GM19099 (cell line): ENCODE results near the gene DCD.

Experiments
- POLR2A ChIP-seq: IDR thresholded peaks from 3 replicates; pipeline ENCODE4 v1.6.1; 2011; ENCODE audit warnings: low read depth; ENCODE audit not compliant: insufficient read length; ENCODE audit errors: extremely low read depth

DCD gene

DNA sequence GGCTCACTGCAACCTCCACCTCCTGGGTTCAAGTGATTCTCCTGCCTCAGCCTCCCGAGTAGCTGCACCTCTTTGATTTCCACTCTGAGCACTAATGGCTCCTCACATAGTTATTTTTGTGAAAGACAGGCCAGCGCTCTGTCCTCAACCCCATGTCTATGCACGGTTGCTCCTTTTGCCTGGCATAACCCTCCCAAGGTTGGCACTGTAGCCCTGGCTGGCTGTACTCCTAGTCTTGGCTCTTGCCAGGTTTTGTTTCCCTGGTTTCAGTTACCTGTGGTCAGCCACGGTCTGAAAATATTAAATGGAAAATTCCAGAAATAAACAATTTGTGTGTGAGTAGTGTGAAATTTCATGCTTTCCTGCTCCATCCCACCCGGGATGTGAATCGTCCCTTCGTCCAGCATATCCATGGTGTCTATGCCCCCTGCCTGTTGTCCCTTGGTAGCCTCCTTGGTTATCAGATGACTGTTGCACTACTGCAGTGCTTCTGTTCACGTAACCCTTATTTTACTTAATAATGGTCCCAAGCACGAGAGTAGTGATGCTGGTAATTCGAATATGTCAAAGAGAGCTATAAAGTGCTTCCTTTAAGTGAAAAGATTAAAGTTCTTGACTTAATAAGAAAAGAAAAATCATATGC, 12.3 kb upstream of the DCD start:
- TF ChIP-seq POLR2A = no peak

DNA sequence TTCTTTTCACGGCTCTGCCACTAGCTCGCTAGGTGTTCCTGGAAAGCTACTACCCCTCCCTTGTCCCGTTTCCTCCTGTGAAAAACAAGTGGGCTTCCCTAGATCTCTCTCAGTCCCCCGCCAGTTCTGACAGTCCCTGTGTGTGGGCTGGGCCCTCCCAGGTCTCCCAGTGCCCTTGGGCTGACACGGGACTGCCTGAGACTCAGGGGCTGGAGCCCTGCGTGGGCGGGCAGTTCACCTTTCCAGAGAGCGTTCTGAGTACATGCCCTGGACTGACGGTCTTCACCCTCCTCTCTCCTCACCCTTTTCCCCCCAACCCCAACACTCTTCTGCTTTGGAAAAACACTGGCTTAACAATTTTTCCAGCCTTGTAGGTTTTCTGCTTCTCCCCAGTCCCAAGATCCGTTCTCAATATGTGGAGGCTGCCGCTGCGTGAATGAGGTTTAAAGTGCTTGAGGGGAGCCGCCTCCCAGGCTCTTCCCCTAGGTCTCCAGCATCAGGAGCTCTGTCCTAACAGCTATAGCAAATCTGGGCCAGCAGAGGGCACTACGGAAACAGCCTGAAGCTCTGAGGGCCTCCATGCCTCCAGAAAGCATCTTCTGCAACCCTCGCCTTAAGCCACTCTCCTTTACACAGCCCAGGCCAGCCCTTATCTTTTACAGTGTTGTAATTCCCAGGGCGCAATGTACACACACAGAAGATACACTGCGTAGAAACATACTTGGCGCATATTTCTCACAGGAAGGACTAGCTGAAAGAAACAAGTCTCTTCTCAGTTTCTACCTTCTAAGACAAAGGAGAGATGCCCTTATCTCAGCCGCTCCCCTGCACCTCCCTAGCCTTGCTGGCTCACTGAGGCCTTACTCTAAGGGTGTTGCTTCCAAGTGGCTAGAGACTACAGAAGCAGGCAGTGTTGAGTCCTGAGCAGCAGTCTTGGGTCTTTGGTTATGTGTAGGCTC, 10.4 kb upstream of the DCD start:
- no peak for TF ChIP-seq POLR2A

DNA sequence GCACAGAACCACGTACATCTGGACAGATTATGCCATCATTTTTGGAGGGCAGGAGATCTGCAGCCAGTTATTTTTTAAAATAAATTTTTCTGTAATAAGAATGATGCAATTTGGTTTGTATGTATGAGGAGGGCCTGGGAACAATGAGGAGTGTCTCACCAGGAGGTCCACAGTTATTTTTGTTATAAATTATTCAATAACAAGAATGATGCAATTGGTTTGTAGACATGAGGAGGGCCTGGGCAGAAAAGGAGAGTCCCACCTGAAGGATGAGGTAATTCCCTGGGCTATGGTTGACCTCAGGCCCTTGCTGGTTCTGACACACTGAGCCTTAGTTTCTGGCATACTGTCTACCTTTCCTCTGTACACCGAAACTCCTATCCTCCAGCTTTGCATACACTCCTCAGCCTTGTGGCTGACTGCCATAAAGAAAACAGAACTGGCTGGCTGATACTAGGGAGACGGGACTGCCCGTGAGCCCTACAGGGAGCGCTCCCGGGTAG, 9.0 kb upstream of the DCD start:
- TF ChIP-seq POLR2A = no peak

DNA sequence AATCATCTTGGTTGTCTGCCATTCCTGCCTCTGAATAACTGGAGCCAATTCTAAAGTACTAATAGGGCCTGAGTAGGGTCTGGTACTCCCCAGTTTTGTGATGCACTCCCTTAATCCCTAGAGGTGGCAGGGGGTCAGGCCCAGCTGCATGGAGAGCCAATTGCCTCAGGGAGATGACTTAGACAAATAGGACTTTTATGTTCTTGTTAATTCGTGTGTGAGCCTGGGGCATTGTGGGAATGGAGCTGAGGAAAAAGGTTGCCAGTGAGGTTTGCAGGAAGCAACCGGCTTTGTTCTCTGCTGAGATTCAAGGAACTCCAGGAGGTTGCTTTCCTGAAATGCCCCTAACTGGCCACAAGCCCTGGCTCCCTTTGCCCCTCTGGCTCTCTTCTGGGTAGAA, 6.8 kb upstream of the DCD start:
- TF ChIP-seq POLR2A = no peak

DNA sequence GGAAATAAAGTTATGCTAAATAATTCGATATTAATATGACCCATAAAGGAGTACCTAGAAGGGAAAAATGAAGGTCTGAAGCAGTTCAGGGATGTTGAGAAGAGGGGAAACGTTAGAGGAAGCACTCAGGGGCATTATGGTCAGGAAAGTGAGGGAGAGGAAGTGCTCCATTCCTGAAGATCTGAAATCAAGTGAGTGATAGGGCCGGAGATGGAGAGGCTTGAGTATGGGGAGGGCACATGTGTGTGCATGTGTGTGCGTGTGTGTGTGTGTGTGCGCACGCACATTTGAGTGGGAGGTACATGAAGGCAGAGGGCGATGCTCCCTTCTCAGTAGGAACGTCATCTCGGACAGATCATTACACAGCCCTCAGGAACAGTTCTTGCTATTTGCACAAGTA, 4.9 kb upstream of the DCD start:
- TF ChIP-seq POLR2A = no peak

DNA sequence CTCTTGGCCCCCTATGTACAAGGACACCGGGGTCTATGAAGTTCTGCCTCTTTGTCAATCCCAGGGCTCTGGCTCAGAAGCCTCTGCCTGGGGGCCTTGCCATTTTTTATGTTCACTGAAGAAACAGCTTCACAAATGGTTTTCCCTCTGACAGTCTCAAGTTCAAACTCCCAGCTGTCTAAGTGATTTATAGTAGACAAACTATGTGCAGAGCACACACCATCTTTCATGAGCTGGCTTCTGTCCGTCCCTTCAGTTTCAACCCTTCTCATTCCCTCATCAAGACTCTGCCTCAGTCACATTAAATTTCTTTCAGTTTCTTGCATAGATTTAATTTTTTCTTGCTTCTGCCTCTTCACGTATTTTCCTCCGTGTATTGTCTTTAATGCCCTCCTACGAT, 2.7 kb upstream of the DCD start:
- no peak for TF ChIP-seq POLR2A

DNA sequence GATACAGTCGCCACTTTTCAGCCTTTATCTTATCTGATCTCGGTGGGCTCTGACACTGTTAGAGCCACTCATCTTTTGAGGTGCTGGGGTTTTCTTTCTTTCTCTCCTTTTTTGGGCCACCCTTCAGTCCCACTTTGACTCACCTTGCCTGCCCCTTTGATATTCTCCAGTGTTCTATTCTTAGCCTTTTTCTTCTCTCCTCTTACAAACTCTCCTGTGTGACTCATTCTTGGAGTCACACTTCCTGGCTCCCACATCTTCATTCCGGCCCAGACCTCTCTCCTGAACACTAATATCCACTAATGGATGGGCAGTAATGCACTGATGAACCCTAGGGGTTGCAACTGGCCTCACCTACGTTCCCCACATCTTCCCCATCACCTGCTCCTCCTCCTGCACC, 2.2 kb upstream of the DCD start:
- TF ChIP-seq POLR2A = no peak

DNA sequence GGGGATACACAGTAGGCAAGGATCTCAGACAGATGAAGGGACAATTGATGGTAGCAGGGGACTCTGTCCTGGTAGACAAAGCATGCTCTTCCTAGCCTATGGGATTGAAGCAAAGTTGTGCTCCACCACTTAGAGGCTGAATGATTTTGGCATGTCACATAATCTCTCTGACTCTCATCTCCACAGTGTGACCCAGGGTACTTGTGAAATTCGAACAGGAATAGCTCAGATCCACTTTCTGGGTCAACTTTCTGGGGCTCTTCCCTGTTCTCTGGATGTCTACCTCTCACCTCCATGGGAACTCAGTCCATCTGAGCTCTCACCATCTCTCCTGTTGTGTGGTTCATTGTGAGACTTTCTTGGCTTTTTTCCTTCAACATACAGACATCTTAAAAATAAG, 1.7 kb upstream of the DCD start:
- no peak for TF ChIP-seq POLR2A

DNA sequence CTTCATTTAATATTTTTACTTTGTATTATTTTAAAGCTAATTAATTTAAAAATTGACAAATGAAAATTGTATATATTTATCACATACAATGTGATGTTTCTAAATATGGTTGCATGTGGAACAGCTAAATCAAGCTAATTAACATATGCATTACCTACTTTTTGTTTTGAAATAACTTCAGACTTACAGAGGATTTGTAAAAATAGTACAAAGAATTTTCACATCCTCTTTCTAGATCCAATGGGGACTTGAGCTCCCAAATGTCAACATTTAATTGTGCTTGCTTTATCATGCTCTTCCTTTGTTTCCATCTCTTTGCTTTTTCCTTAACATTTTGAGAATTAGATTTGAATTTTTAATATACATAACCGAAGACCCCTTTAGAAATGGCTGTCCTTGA, 6.6 kb downstream of the DCD start:
- no peak for TF ChIP-seq POLR2A

DNA sequence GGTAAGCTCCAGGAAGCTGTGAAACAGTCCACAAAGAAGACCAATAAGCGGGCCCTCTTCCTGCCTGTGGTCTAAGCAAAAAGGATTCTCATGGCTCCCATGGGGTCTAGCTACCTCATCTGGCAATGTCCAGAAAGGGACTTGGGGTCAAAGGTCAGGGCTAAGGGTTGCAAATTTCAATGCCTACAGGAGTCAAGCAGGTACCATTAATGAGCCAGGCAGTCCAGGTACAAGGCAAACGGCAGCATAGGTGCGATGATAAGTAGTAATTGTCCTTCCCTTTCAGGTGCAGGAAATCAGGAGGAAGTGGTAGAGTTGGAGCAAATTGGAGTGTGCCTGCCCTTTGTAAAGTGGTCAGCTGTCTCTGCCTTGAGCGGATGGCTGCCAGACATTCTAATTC, 7.1 kb downstream of the DCD start:
- no peak for TF ChIP-seq POLR2A

DNA sequence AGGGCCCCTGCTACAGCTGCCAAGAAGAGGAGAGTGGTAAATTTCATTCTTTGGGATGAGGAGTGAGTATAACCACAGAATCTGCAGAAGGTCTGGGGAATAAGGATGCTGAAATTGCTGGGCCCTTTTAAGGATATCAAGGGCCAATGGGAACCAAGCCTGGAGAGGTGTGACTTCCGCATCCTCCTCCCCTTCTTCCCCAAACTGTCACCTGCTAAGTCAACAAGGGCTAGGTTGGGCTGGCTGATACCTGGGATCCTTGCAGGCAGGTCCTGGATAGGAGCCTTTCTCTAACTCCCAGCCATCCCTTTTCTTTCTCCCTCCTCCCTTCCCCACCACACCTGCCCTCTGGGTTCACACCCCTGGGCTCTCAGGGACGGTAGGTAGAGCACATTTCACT, 13.4 kb downstream of the DCD start, which contains the start of gene LACRT:
TSS of gene LACRT (minus strand) at position 101 of the 400 bp plus-strand sequence. CDS start at position 47, 54 bp downstream.
- TF ChIP-seq POLR2A = no peak

DNA sequence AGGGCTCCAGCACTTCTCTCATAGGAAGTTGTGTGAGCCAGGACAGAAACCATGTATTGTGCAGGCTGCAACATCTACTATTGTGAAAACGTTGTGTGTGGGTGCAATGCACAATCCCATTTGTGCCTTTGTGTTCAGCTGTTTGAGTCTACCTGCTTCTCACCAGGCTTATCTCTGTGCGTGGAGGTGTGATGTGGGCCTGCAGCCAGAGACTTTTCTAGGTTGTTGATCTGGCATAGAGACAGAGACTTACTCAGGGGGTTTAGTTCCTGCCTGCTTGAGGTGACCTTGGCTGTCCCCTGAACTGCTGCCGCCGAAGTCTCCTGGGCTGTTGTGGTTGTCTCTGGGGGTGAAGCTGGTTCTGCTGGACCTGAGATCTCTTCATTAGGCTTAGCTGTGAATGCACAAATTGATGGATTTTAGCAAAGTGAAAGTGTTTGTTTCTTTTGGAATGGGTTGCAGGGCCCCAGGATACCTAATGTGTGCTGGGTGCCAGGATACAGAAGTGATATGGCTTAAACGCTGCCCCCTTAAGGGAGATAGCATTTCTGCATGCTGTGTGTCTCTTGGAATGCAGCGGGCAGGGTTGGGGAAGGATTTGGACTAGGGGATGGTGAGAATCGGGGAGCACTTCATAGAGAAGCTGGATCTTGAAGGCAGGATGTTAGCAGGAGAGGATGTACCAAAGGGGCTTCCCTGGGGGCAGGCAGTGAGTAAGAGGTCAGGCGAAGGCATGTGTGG, 16.0 kb downstream of the DCD start:
- TF ChIP-seq POLR2A = no peak

DNA sequence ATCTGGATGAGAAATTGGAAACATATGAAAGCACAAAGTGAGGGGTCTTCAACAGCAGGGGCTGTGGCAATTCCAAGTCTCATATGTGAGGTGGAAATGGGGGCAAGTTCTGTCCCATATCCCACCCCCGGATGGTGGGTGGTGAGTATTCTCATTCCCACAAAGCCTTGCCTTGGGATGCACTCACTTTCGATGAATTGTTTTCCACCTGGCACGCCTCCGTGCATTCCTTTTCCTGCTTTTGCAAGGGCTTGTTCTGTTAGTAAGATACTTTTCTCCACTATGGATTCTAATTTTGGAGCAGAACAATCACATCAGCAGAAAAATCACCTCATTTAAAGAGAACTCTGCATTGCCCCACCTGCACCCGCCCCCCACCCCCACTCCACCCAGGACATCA, 16.6 kb downstream of the DCD start:
- no peak for TF ChIP-seq POLR2A

DNA sequence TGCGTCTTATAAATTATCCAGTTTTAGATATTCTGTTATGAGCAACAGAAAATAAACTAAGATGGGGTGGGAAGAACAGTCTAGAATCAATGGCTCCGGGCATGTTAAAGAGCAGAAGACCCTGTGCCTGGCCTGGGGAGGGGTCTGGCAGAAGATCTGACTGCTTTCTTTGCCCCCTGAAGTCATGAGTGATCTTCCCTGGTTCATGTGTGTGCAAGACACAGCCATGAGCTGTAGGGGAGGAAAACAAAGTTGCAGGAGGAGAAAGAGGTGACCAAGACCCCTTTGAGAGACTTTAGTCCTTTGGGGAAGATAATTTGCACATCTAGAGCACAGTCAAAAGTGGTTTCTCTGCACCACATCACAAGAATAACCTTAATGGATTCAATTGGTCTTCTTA, 18.2 kb downstream of the DCD start:
- no peak for TF ChIP-seq POLR2A

DNA sequence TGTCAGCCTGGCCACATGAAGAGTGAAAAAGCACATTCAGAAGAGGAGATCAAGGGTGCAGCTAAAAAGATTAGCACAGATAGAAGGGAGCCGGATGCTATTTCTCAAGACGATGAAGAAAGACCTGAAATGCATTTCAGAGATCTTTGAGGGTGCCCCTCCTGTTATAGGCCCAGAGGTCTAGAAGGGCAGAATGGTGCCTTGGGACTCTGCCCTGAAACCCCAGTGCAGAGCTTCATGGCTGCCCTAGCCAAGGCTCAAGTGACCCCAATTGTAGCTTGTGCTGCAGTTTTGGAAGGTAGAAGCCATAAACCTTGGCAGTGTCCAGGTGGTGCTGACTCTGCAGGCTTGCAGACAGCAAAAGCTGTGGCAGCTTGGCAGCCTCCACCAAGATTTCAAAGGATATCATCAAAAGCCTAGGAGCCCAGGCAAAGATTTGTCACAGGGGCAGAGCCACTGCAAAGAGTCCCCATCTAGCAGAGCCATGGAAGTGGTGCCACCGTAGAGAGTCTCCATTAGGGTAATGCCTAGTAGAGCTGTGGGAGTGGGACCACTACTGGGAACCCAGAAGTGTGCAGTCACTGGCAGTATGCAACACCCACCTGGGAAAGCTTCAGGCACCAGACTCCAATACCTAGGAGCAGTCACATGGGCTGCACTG, 19.8 kb downstream of the DCD start:
- no peak for TF ChIP-seq POLR2A
